Naive thymus-derived CD4-positive, alpha-beta T cell (primary cell): Measurements from ENCODE around the gene NYNRIN. TPM values are rescaled to one million over a fixed set of nuclear protein-coding genes. Genes with fewer than 3 reads are reported as not detected.
A peak's percentile ranks its signal among the peaks of the same experiment; 100 is the strongest.

ENCODE experiments used
- ATAC-seq: fragments of 150-1000 bp; cut with Tn5 transposase; 2 replicates; pipeline ENCODE4 v1.10.0; 2021; ENCODE audit warnings: mild to moderate bottlenecking, moderate library complexity
- CTCF ChIA-PET: fragments of 350-600 bp; sonication (Branson Sonifier 250); formaldehyde crosslinking; loops from one replicate; lab custom pipeline; 2021; ENCODE audit warnings: antibody characterized with exemption; lab: Charles Lee
- POLR2A ChIA-PET: fragments of 350-600 bp; sonication (Branson Sonifier 250); formaldehyde crosslinking; loops from one replicate; lab custom pipeline; 2021; ENCODE audit warnings: antibody characterized with exemption, inconsistent platforms; lab: Charles Lee
- DNase-seq, 9 donors: peaks; one replicate each; pipeline versions ENCODE4 v3.0.0 to v3.0.0-alpha.2; 2020 to 2022; ENCODE audit warnings: mixed read lengths in 1 of 9
- H3K27ac ChIP-seq: one replicate; pipeline ENCODE4 v1.7.0; 2013; ENCODE audit warnings: mild to moderate bottlenecking, low read depth, low read length, moderate library complexity
- H3K27me3 ChIP-seq, 2 donors: one replicate each; pipeline ENCODE4 v1.7.0; 2013; ENCODE audit warnings: low read length in 2 of 2, mild to moderate bottlenecking in 2 of 2, moderate library complexity in 2 of 2; ENCODE audit not compliant: control insufficient read depth in 2 of 2, insufficient read depth in 2 of 2
- H3K36me3 ChIP-seq, 3 experiments: 1 replicate in 2 of 3; 2 replicates in 1 of 3; pipeline ENCODE4 v1.7.0; 2013; ENCODE audit warnings: low read length in 3 of 3, mild to moderate bottlenecking in 3 of 3, moderate library complexity in 1 of 3; ENCODE audit not compliant: insufficient read depth in 3 of 3, control insufficient read depth in 2 of 3
- H3K4me1 ChIP-seq, 2 donors: one replicate each; pipeline ENCODE4 v1.7.0; 2013; ENCODE audit warnings: low read length in 2 of 2, mild to moderate bottlenecking in 2 of 2, moderate library complexity in 1 of 2; ENCODE audit not compliant: control insufficient read depth in 2 of 2, insufficient read depth in 2 of 2
- H3K4me3 ChIP-seq: 2 replicates; pipeline ENCODE4 v1.7.0; 2013; ENCODE audit warnings: mild to moderate bottlenecking, low read length
- H3K9me3 ChIP-seq, 3 experiments: 1 replicate in 2 of 3; 2 replicates in 1 of 3; pipeline ENCODE4 v1.7.0; 2013; ENCODE audit warnings: low read length in 3 of 3; ENCODE audit not compliant: control insufficient read depth in 2 of 3
- H3K27ac Mint-ChIP-seq, 9 donors: one replicate each; pipeline ENCODE4 v1.8.0; 2020 to 2022; ENCODE audit warnings: mixed read lengths in 9 of 9, mild to moderate bottlenecking in 8 of 9, moderate library complexity in 5 of 9, inconsistent platforms in 2 of 9
- H3K27me3 Mint-ChIP-seq, 5 donors: one replicate each; pipeline ENCODE4 v1.8.0; 2021 to 2022; ENCODE audit warnings: mixed read lengths in 5 of 5, mild to moderate bottlenecking in 1 of 5
- H3K36me3 Mint-ChIP-seq, 5 donors: one replicate each; pipeline ENCODE4 v1.8.0; 2020 to 2022; ENCODE audit warnings: mixed read lengths in 5 of 5, mild to moderate bottlenecking in 3 of 5, inconsistent platforms in 1 of 5
- H3K4me1 Mint-ChIP-seq, 7 donors: one replicate each; pipeline ENCODE4 v1.8.0; 2020 to 2022; ENCODE audit warnings: mixed read lengths in 7 of 7, mild to moderate bottlenecking in 3 of 7, inconsistent platforms in 1 of 7
- H3K4me3 Mint-ChIP-seq, 10 donors: one replicate each; pipeline ENCODE4 v1.8.0; 2020 to 2022; ENCODE audit warnings: mild to moderate bottlenecking in 10 of 10, mixed read lengths in 10 of 10, moderate library complexity in 6 of 10, inconsistent platforms in 2 of 10
- H3K9me3 Mint-ChIP-seq, 11 donors: one replicate each; pipeline ENCODE4 v1.8.0; 2020 to 2022; ENCODE audit warnings: mixed read lengths in 11 of 11, mild to moderate bottlenecking in 4 of 11, inconsistent platforms in 1 of 11, moderate library complexity in 1 of 11
- intact Hi-C, 2 donors: fragments of 100-400 bp; cut with micrococcal nuclease; formaldehyde crosslinking; loops; one replicate each; pipeline ENCODE4 v1.15.1; 2023
- polyA plus RNA-seq, 2 donors: library from polyadenylated mRNA; unstranded; fragments of 300-500 nt; fragmentation: Illumina TruSeq; gene quantifications; one replicate each; pipeline ENCODE4 v1.2.3, GENCODE V29; 2021
- total RNA-seq, 6 experiments: library from RNA in 5 of 6; stranded (reverse) in 5 of 6; gene quantifications; 1 replicate in 5 of 6; 2 replicates in 1 of 6; pipeline ENCODE4 v1.2.3 and lab custom pipeline; 2021 to 2026

The NYNRIN gene
- total and polyA plus RNA-seq, 7 experiments from 2014 or later = 0.08 to 1.3 (median 0.11) TPM; not detected in 2

GRCh38 chr14:24411443-24412389 is 12.9 kb downstream of the NYNRIN start:
- Histone ChIP-seq H3K27ac (no peak overlapping the region), H3K4me3 (no peak overlapping the region), H3K27me3 (no peaks in the 10 kb centered on the region), H3K36me3 (no peaks in the 10 kb centered on the region), H3K9me3 (no peaks in the 10 kb centered on the region), H3K4me1 (no peaks in the 10 kb centered on the region)
- intact Hi-C loops = loop anchor here in 1 of 2 donors (1.0 to 5.0 kb wide), 3 partner anchors 18 to 78 kb away; partner anchors contain the start of genes CBLN3, KHNYN and NFATC4
- POLR2A ChIA-PET = interaction anchor here (0.6 to 3.0 kb wide), 2 partner anchors 19 to 79 kb away, joined by 5 to 9 read pairs; partner anchors contain the start of genes CBLN3 and KHNYN
- Mint-ChIP-seq H3K4me3 (no peak overlapping the region), H3K27me3 (peaks cover 0 to 6% (median 0%) of the 10 kb centered on the region in 5 donors), H3K4me1 (no peaks in the 10 kb centered on the region), H3K27ac (no peak overlapping the region), H3K9me3 (no peaks in the 10 kb centered on the region), H3K36me3 (no peaks in the 10 kb centered on the region)
- peak in 3 of 9 donors; percentile 26 to 31 (median 28) for DNase-seq
- peak; percentile 68 for ATAC-seq
- CTCF ChIA-PET = interaction anchor here (1.0 kb wide), 1 partner anchor 932 kb away, joined by 3 read pairs; no protein-coding TSS in a partner anchor

GRCh38 chr14:24414077-24414476 is 15.3 kb downstream of the NYNRIN start:
- Histone ChIP-seq H3K9me3 (no peaks in the 10 kb centered on the region), H3K4me3 (no peak overlapping the region), H3K27me3 (no peaks in the 10 kb centered on the region), H3K36me3 (no peaks in the 10 kb centered on the region), H3K4me1 (no peaks in the 10 kb centered on the region), H3K27ac (no peak overlapping the region)
- POLR2A ChIA-PET = no interaction called here
- H3K27me3 Mint-ChIP-seq = peaks cover 0 to 4% (median 2%) of the 10 kb centered on the region in 5 donors
- intact Hi-C loops = loop anchor here in 1 of 2 donors (5.0 kb wide), 1 partner anchor 47 kb away; the partner anchor contains the start of gene NFATC4
- CTCF ChIA-PET = interaction anchor here (1.7 kb wide), 1 partner anchor 74 kb away, joined by 4 read pairs; the partner anchor contains the start of gene RIPK3
- H3K27ac Mint-ChIP-seq = peak overlapping the region in 1 of 9 donors; percentile 26
- ATAC-seq (no peak), DNase-seq (no peak)
- no peak overlapping the region for H3K4me3 Mint-ChIP-seq
- H3K36me3 Mint-ChIP-seq = no peaks in the 10 kb centered on the region
- H3K4me1 Mint-ChIP-seq = no peaks in the 10 kb centered on the region
- H3K9me3 Mint-ChIP-seq = no peaks in the 10 kb centered on the region

DNA sequence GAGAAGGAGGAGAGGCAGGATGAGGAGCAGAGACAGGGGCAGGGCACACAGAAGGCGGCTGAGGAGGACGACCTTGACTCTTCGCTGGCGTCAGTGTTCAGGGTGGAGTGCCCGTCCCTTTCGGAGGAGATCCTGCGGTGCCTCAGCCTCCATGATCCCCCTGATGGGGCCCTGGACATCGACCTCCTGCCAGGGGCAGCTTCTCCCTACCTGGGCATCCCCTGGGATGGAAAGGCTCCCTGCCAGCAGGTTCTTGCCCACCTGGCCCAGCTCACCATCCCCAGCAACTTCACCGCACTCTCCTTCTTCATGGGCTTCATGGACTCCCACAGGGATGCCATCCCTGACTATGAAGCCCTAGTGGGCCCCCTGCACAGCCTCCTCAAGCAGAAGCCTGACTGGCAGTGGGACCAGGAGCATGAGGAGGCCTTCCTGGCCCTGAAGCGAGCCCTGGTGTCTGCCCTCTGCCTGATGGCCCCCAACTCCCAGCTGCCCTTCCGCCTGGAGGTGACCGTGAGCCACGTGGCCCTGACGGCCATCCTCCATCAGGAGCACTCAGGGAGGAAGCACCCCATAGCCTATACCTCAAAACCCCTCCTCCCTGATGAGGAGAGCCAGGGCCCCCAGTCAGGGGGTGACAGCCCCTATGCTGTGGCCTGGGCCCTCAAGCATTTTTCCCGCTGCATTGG is 16.1 kb downstream of the NYNRIN start:
- POLR2A ChIA-PET = no interaction called here
- intact Hi-C loops = loop anchor here in 1 of 2 donors (5.0 kb wide), 1 partner anchor 48 kb away; the partner anchor contains the start of gene NFATC4

GRCh38 chr14:24415421-24416253 is 16.8 kb downstream of the NYNRIN start:
- ATAC-seq (no peak), DNase-seq (no peak)
- Histone ChIP-seq H3K36me3 (no peaks in the 10 kb centered on the region), H3K27ac (no peak overlapping the region), H3K27me3 (no peaks in the 10 kb centered on the region), H3K9me3 (no peaks in the 10 kb centered on the region), H3K4me3 (no peak overlapping the region), H3K4me1 (no peaks in the 10 kb centered on the region)
- Mint-ChIP-seq H3K4me1 (no peaks in the 10 kb centered on the region), H3K9me3 (no peaks in the 10 kb centered on the region), H3K36me3 (no peaks in the 10 kb centered on the region), H3K27me3 (peaks cover 0 to 7% (median 4%) of the 10 kb centered on the region in 5 donors), H3K4me3 (no peak overlapping the region), H3K27ac (no peak overlapping the region)
- POLR2A ChIA-PET = no interaction called here
- CTCF ChIA-PET = no interaction called here
- intact Hi-C loops = no loop called here

More for the DNA sequence above, 16.1 kb downstream of the NYNRIN start:
- no peak overlapping the region for H3K4me3 Mint-ChIP-seq
- no peaks in the 10 kb centered on the region for H3K4me1 ChIP-seq
- H3K36me3 ChIP-seq = no peaks in the 10 kb centered on the region
- CTCF ChIA-PET = no interaction called here
- no peaks in the 10 kb centered on the region for H3K9me3 ChIP-seq
- ATAC-seq (no peak), DNase-seq (no peak)
- H3K27ac ChIP-seq = no peak overlapping the region
- H3K27ac Mint-ChIP-seq = no peak overlapping the region
- no peaks in the 10 kb centered on the region for H3K4me1 Mint-ChIP-seq
- no peaks in the 10 kb centered on the region for H3K27me3 ChIP-seq
- H3K27me3 Mint-ChIP-seq = peaks cover 0 to 4% (median 4%) of the 10 kb centered on the region in 5 donors
- H3K36me3 Mint-ChIP-seq = no peaks in the 10 kb centered on the region
- H3K9me3 Mint-ChIP-seq = no peaks in the 10 kb centered on the region
- no peak overlapping the region for H3K4me3 ChIP-seq

DNA sequence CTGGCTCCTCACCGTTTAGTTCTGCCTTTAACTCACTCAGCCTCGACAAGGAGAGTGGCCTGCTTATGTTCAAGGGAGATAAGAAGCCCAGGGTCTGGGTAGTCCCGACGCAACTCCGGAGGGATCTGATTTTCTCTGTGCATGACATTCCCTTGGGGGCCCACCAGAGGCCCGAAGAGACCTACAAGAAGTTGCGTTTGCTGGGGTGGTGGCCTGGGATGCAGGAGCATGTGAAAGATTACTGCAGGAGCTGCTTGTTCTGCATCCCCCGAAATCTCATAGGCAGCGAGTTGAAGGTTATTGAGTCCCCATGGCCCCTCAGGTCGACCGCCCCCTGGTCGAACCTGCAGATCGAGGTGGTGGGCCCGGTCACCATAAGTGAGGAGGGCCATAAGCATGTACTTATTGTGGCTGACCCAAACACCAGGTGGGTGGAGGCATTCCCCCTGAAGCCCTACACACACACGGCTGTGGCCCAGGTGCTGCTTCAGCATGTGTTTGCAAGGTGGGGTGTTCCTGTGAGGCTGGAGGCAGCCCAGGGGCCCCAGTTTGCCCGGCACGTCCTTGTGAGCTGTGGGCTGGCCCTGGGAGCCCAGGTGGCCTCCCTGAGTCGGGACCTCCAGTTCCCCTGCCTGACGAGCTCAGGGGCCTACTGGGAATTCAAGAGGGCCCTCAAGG is 17.6 kb downstream of the NYNRIN start:
- Histone ChIP-seq H3K27me3 (no peaks in the 10 kb centered on the region), H3K4me1 (no peaks in the 10 kb centered on the region), H3K9me3 (no peaks in the 10 kb centered on the region), H3K27ac (no peak overlapping the region), H3K36me3 (no peaks in the 10 kb centered on the region), H3K4me3 (no peak overlapping the region)
- ChIA-PET POLR2A (no interaction called here), CTCF (no interaction called here)
- Mint-ChIP-seq H3K4me3 (no peak overlapping the region), H3K27ac (no peak overlapping the region), H3K36me3 (no peaks in the 10 kb centered on the region), H3K4me1 (no peaks in the 10 kb centered on the region), H3K27me3 (peaks cover 0 to 7% (median 4%) of the 10 kb centered on the region in 5 donors), H3K9me3 (no peaks in the 10 kb centered on the region)
- ATAC-seq (no peak), DNase-seq (no peak)
- intact Hi-C loops = no loop called here
